Fibroblast of lung (primary cell): Measurements from ENCODE around the gene ADAMTS17. TPM values are rescaled to one million over a fixed set of nuclear protein-coding genes. Genes with fewer than 3 reads are reported as not detected.
"Not testable (repeated sequence)": the region's sequence is repeated elsewhere in the genome, so short reads cannot be mapped to it uniquely, and the experiment has no call there.

Experiments used
- DNase-seq, 2 donors: peaks; one replicate each; pipeline versions ENCODE4 v3.0.0 to v3.0.0-alpha.2; 2010; ENCODE audit warnings: low read depth in 2 of 2
- H2AFZ ChIP-seq: 2 replicates; pipeline ENCODE4 v1.5.1; 2012; ENCODE audit warnings: low read length, control low read depth, inconsistent platforms
- H3K27ac ChIP-seq: 2 replicates; pipeline ENCODE4 v1.5.1; 2011; ENCODE audit warnings: low read length, control low read depth; ENCODE audit not compliant: insufficient read depth
- H3K27me3 ChIP-seq: 2 replicates; pipeline ENCODE4 v1.5.1; 2011; ENCODE audit warnings: mild to moderate bottlenecking, low read length; ENCODE audit not compliant: control insufficient read depth, insufficient read depth
- H3K36me3 ChIP-seq: 2 replicates; pipeline ENCODE4 v1.5.1; 2011; ENCODE audit warnings: low read length; ENCODE audit not compliant: control insufficient read depth, insufficient read depth
- H3K4me1 ChIP-seq: 2 replicates; pipeline ENCODE4 v1.5.1; 2011; ENCODE audit warnings: low read length; ENCODE audit not compliant: control insufficient read depth, insufficient read depth; ENCODE audit errors: extremely low read depth
- H3K4me2 ChIP-seq: 2 replicates; pipeline ENCODE4 v1.5.1; 2011; ENCODE audit warnings: low read length, control low read depth; ENCODE audit not compliant: insufficient read depth; ENCODE audit errors: extremely low read depth
- H3K4me3 ChIP-seq, 4 experiments: fragments of 200-600 bp in 1 of 4; sonication (generic) in 1 of 4; replicated peaks in 1 of 4; 2 replicates each; pipeline ENCODE4 v1.5.1; 2011 to 2016; ENCODE audit warnings: low read length in 4 of 4, low read depth in 3 of 4, mild to moderate bottlenecking in 3 of 4, control low read depth in 2 of 4, inconsistent platforms in 1 of 4, mixed read lengths in 1 of 4; ENCODE audit not compliant: insufficient read depth in 1 of 4; ENCODE audit errors: control extremely low read depth in 1 of 4
- H3K79me2 ChIP-seq: 2 replicates; pipeline ENCODE4 v1.5.1; 2012; ENCODE audit warnings: mild to moderate bottlenecking, low read length, inconsistent platforms; ENCODE audit not compliant: control insufficient read depth, insufficient read depth
- H3K9ac ChIP-seq: 2 replicates; pipeline ENCODE4 v1.5.1; 2011; ENCODE audit warnings: mild to moderate bottlenecking, low read length, control low read depth; ENCODE audit not compliant: insufficient read depth
- H3K9me3 ChIP-seq: 2 replicates; pipeline ENCODE4 v1.5.1; 2012; ENCODE audit warnings: low read depth, low read length; ENCODE audit not compliant: control insufficient read depth, insufficient read depth
- H4K20me1 ChIP-seq: 2 replicates; pipeline ENCODE4 v1.5.1; 2011; ENCODE audit warnings: low read length; ENCODE audit not compliant: control insufficient read depth, insufficient read depth; ENCODE audit errors: extremely low read depth
- CTCF ChIP-seq, 2 donors: IDR thresholded peaks in 1 of 2; conservative IDR thresholded peaks in 1 of 2; 1 replicate in 1 of 2; 2 replicates in 1 of 2; pipeline ENCODE4 v1.5.1; 2011 to 2012; ENCODE audit warnings: low read length in 2 of 2, control low read depth in 1 of 2, inconsistent platforms in 1 of 2, low read depth in 1 of 2, mild to moderate bottlenecking in 1 of 2
- EZH2 ChIP-seq: IDR thresholded peaks from 2 replicates; pipeline ENCODE4 v1.5.1; 2012; ENCODE audit warnings: low read length, control low read depth, mild to moderate bottlenecking; ENCODE audit errors: missing control alignments
- polyA plus RNA-seq, 2 donors: library from polyadenylated mRNA; depleted of rRNA in 1 of 2; stranded (reverse) in 1 of 2; unstranded in 1 of 2; fragments of >200 nt; gene quantifications; 2 replicates each; pipeline ENCODE4 v1.2.1, GENCODE V29; 2011 to 2012; ENCODE audit warnings: missing spikeins in 1 of 2
- total RNA-seq: library from RNA; depleted of rRNA; stranded (reverse); fragments of >200 nt; gene quantifications from 2 replicates; pipeline ENCODE4 v1.2.1, GENCODE V29; 2014

Gene ADAMTS17
- total and polyA plus RNA-seq, 2 donors (not counting 1 experiment from before 2014, with no cell fraction given) = 0.09 to 0.17 TPM

- DNase-seq = peak in 1 of 2 donors; percentile 25
- no peak overlapping the region for H3K9ac ChIP-seq
- no peaks in the 10 kb centered on the region for H3K36me3 ChIP-seq
- H2AFZ ChIP-seq = no peak overlapping the region
- H3K4me1 ChIP-seq = no peaks in the 10 kb centered on the region
- no peak overlapping the region for H3K27ac ChIP-seq
- H3K4me3 ChIP-seq = no peak overlapping the region
- no peaks in the 10 kb centered on the region for H4K20me1 ChIP-seq
- H3K27me3 ChIP-seq = no peaks in the 10 kb centered on the region
- no peaks in the 10 kb centered on the region for H3K79me2 ChIP-seq
- no peak overlapping the region for H3K4me2 ChIP-seq
- TF ChIP-seq EZH2 (no peak), CTCF (conservative IDR thresholded peaks at IDR 0.05 in 1 of 2, IDR thresholded peaks at IDR 0.05 in 1 of 2; ENCODE audit: low read depth in 1 of 2, low read length in 2 of 2) (no peak)
- H3K9me3 ChIP-seq = no peaks in the 10 kb centered on the region
These were observed 360.6 kb downstream of the ADAMTS17 start for GRCh38 chr15:99981191-99981647.

DNA sequence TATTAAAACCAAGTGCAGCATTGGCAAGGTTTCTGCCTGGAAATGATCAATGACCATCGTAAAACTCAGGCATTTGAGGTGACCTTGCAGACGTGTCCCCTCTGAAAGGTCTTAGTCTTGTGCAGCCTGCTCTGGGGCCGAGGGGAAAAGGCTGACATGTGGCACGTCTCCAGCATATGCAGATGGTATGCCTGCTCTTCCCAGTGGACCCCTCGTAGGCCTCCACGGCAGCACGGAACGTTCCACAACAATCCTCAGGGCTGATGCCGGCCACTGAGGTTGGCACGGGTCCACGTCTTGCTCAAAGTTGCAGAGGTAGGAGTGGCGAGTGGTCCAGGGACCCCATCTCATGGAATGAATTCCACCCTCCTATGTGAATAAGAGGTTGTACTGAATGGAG lies 361.0 kb downstream of the ADAMTS17 start:
- TF ChIP-seq EZH2 (no peak), CTCF (conservative IDR thresholded peaks at IDR 0.05 in 1 of 2, IDR thresholded peaks at IDR 0.05 in 1 of 2; ENCODE audit: low read depth in 1 of 2, low read length in 2 of 2) (no peak)
- Histone ChIP-seq H3K27me3 (no peaks in the 10 kb centered on the region), H2AFZ (no peak overlapping the region), H3K4me1 (no peaks in the 10 kb centered on the region), H3K27ac (no peak overlapping the region), H4K20me1 (no peaks in the 10 kb centered on the region), H3K36me3 (no peaks in the 10 kb centered on the region), H3K9ac (no peak overlapping the region), H3K79me2 (no peaks in the 10 kb centered on the region), H3K4me2 (no peak overlapping the region), H3K4me3 (no peak overlapping the region), H3K9me3 (no peaks in the 10 kb centered on the region)
- no peak for DNase-seq

DNA sequence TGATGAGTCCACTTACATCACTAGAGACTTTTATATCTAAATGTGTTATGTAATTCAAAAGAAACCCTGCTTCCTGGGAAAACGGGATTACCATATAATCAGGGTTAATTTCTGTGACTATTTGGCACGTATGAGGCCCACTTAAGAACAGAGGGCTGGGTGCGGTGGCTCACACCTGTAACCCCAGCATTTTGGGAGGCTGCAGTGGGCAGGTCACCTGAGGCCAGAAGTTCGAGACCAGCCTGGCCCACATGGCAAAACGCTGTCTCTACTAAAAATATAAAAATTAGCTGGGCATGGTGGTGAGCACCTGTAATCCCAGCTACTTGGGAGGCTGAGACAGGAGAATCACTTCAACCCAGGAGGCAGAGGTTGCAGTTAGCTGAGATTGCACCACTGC lies 361.9 kb downstream of the ADAMTS17 start:
- not testable (repeated sequence) for H3K4me2 ChIP-seq, DNase-seq, H3K4me3 ChIP-seq

More for the DNA sequence above, 361.9 kb downstream of the ADAMTS17 start:
- not testable (repeated sequence) for H3K27me3 ChIP-seq, H3K27ac ChIP-seq, H3K36me3 ChIP-seq, H3K9me3 ChIP-seq, H3K9ac ChIP-seq, H3K79me2 ChIP-seq, H2AFZ ChIP-seq, H3K4me1 ChIP-seq, H4K20me1 ChIP-seq
